Panc1 (cell line): ENCODE measurements around the gene TUBB2B. TPM values are rescaled to one million over a fixed set of nuclear protein-coding genes. Genes with fewer than 3 reads are reported as not detected.

ENCODE experiments used
- ATAC-seq: fragments of 200-7000 bp; cut with Tn5 transposase; 2 replicates; pipeline ENCODE4 v1.9.1; 2020; ENCODE audit warnings: mild to moderate bottlenecking, moderate library complexity
- BruUV-seq: library from RNA; stranded (reverse); fragments of 400-500 nt; replicated peaks from 2 replicates; lab custom pipeline; 2021; lab: Mats Ljungman, UMichigan
- CTCF ChIA-PET: fragments of 300-600 bp; sonication (Branson Sonifier 250); formaldehyde crosslinking; loops from one replicate; lab custom pipeline; 2022; ENCODE audit warnings: antibody characterized with exemption; lab: Charles Lee
- POLR2A ChIA-PET: fragments of 300-600 bp; sonication (Branson Sonifier 250); formaldehyde crosslinking; loops from one replicate; lab custom pipeline; 2022; ENCODE audit warnings: antibody characterized with exemption; lab: Charles Lee
- DNase-seq: peaks from one replicate; pipeline ENCODE4 v3.0.0-alpha.2; 2010; ENCODE audit warnings: low read depth, low spot score
- H3K27ac ChIP-seq: 2 replicates; pipeline ENCODE4 v1.5.1; 2011; ENCODE audit warnings: mild to moderate bottlenecking, low read length, inconsistent platforms
- H3K27me3 ChIP-seq: fragments of 200-500 bp; sonication (Bioruptor generic); 2 replicates; pipeline ENCODE4 v1.6.0; 2014; ENCODE audit warnings: low read length, inconsistent platforms; ENCODE audit not compliant: control insufficient read depth, insufficient read depth
- H3K36me3 ChIP-seq: fragments of 200-500 bp; sonication (Bioruptor generic); 2 replicates; pipeline ENCODE4 v1.5.1; 2014; ENCODE audit warnings: inconsistent platforms, mild to moderate bottlenecking, low read length, moderate library complexity; ENCODE audit not compliant: control insufficient read depth, insufficient read depth
- H3K4me1 ChIP-seq: 2 replicates; pipeline ENCODE4 v1.5.1; 2011; ENCODE audit warnings: inconsistent platforms, mild to moderate bottlenecking, low read length, moderate library complexity; ENCODE audit not compliant: control insufficient read depth, insufficient read depth
- H3K4me3 ChIP-seq, 2 experiments: 2 replicates each; pipeline ENCODE4 v1.5.1; 2011 to 2012; ENCODE audit warnings: low read depth in 2 of 2, low read length in 2 of 2, mild to moderate bottlenecking in 2 of 2, inconsistent platforms in 1 of 2, moderate library complexity in 1 of 2
- H3K9me3 ChIP-seq: fragments of 200-500 bp; sonication (Bioruptor generic); 2 replicates; pipeline ENCODE4 v1.5.1; 2014; ENCODE audit warnings: low read depth, mild to moderate bottlenecking, inconsistent platforms, low read length, moderate library complexity; ENCODE audit not compliant: control insufficient read depth, insufficient read depth
- POLR2AphosphoS5 ChIP-seq: IDR thresholded peaks from 2 replicates; pipeline ENCODE4 v1.6.1; 2012; ENCODE audit warnings: mild to moderate bottlenecking, low read depth, low read length, moderate library complexity
- REST ChIP-seq, 2 experiments: IDR thresholded peaks; 2 replicates each; pipeline ENCODE4 v1.6.1; 2011 to 2012; ENCODE audit warnings: low read depth in 2 of 2, control low read depth in 1 of 2, low read length in 1 of 2, mild to moderate bottlenecking in 1 of 2, moderate library complexity in 1 of 2; ENCODE audit not compliant: insufficient read depth in 1 of 2
- SIN3A ChIP-seq: IDR thresholded peaks from 2 replicates; pipeline ENCODE4 v1.6.1; 2012; ENCODE audit warnings: low read depth, mild to moderate bottlenecking, low read length, moderate library complexity, borderline replicate concordance; ENCODE audit not compliant: insufficient read depth
- TCF7L2 ChIP-seq: IDR thresholded peaks from 2 replicates; pipeline ENCODE4 v1.6.1; 2011; ENCODE audit warnings: mild to moderate bottlenecking, low read depth, low read length, inconsistent platforms
- in situ Hi-C: cut with HindIII; loops from 2 replicates; pipeline ENCODE4 v1.10.0; 2016; ENCODE audit warnings: low sequenced_read_pairs, low pct_unique_long_range_greater_than_20kb
- intact Hi-C: fragments of 100-400 bp; cut with micrococcal nuclease; formaldehyde crosslinking; loops from one replicate; pipeline ENCODE4 v1.10.0; 2022; ENCODE audit not compliant: unreplicated experiment
- total RNA-seq: library from RNA; stranded (reverse); gene quantifications from one replicate; pipeline ENCODE4 v1.2.1, GENCODE V29; 2021; ENCODE audit not compliant: unreplicated experiment
- TF ChIP-seq, protein P1 (sequence below): fragments of 450-650 bp; IDR thresholded peaks from 2 replicates; pipeline ENCODE4 v1.5.1; 2017; ENCODE audit warnings: mild to moderate bottlenecking

TUBB2B gene
- total RNA-seq, 1 experiment from 2014 or later = 22.7 TPM

GRCh38 chr6:3267162-3267561 is 39.7 kb upstream of the TUBB2B start:
- Histone ChIP-seq H3K27me3 (no peaks in the 10 kb centered on the region), H3K36me3 (peaks cover 4% of the 10 kb centered on the region; the same call in 1 of the 2 replicates), H3K27ac (no peak overlapping the region), H3K4me1 (no peaks in the 10 kb centered on the region), H3K4me3 (no peak overlapping the region), H3K9me3 (no peaks in the 10 kb centered on the region)
- DNase-seq (no peak), ATAC-seq (no peak)
- BruUV-seq = no TSS peak
- POLR2A ChIA-PET = no interaction called here
- TF ChIP-seq TCF7L2 (no peak), SIN3A (no peak), REST (IDR thresholded peaks at IDR 0.05; ENCODE audit: insufficient read depth in 1 of 2, low read depth in 2 of 2, low read length in 1 of 2) (no peak), POLR2AphosphoS5 (no peak)
- TF ChIP-seq, protein P1, sequence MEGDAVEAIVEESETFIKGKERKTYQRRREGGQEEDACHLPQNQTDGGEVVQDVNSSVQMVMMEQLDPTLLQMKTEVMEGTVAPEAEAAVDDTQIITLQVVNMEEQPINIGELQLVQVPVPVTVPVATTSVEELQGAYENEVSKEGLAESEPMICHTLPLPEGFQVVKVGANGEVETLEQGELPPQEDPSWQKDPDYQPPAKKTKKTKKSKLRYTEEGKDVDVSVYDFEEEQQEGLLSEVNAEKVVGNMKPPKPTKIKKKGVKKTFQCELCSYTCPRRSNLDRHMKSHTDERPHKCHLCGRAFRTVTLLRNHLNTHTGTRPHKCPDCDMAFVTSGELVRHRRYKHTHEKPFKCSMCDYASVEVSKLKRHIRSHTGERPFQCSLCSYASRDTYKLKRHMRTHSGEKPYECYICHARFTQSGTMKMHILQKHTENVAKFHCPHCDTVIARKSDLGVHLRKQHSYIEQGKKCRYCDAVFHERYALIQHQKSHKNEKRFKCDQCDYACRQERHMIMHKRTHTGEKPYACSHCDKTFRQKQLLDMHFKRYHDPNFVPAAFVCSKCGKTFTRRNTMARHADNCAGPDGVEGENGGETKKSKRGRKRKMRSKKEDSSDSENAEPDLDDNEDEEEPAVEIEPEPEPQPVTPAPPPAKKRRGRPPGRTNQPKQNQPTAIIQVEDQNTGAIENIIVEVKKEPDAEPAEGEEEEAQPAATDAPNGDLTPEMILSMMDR = no peak
- CTCF ChIA-PET = no interaction called here
- in situ Hi-C loops = no loop called here
- intact Hi-C loops = no loop called here

DNA sequence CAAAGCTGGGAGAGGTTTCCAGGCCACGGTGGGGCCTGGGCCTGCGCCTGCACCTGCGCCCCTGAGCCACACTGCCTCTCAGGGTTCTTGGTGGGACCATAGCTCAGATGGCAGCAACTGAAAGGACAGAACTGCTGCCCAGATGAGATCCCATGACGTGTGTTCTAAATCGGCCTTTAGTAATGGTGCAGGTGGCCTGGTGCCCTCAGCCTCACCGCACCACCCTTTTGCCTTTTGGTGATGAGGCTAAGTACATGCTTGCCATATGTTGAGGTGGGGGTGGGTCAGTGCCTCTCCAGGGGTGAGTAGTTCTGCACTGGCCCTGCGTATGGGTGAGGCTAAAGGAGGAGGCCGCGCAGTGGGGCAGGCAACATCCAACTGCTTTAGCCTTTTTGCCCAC is 38.7 kb upstream of the TUBB2B start:
- Histone ChIP-seq H3K4me1 (peaks cover 2% of the 10 kb centered on the region; the same call in 1 of the 2 replicates), H3K27ac (no peak overlapping the region), H3K36me3 (no peaks in the 10 kb centered on the region), H3K4me3 (no peak overlapping the region), H3K27me3 (no peaks in the 10 kb centered on the region), H3K9me3 (no peaks in the 10 kb centered on the region)
- in situ Hi-C loops = no loop called here
- DNase-seq (no peak), ATAC-seq (no peak)
- intact Hi-C loops = no loop called here
- POLR2A ChIA-PET = no interaction called here
- BruUV-seq = no TSS peak
- CTCF ChIA-PET = no interaction called here
- no peak for TF ChIP-seq SIN3A
- no peak for TF ChIP-seq POLR2AphosphoS5
- TF ChIP-seq TCF7L2 = no peak
- TF ChIP-seq, protein P1 = no peak
- no peak for TF ChIP-seq REST (IDR thresholded peaks at IDR 0.05; ENCODE audit: insufficient read depth in 1 of 2, low read depth in 2 of 2, low read length in 1 of 2)
